H9 (cell line): Measurements from ENCODE around the gene OR2B2. TPM values are rescaled to one million over a fixed set of nuclear protein-coding genes. Genes with fewer than 3 reads are reported as not detected.
A peak's percentile ranks its signal among the peaks of the same experiment; 100 is the strongest.
"Not testable (repeated sequence)": the region's sequence is repeated elsewhere in the genome, so short reads cannot be mapped to it uniquely, and the experiment has no call there.

Experiments used
- DNase-seq: peaks from one replicate; pipeline ENCODE4 v3.0.0-alpha.2; 2017
- H2AFZ ChIP-seq: one replicate; pipeline ENCODE4 v1.6.1; 2013; ENCODE audit warnings: mild to moderate bottlenecking, low read length, control low read depth, moderate library complexity
- H2AK5ac ChIP-seq: 2 replicates; pipeline ENCODE4 v1.6.1; 2013; ENCODE audit warnings: low read length, control low read depth, mixed read lengths; ENCODE audit not compliant: insufficient read length
- H2BK120ac ChIP-seq: one replicate; pipeline ENCODE4 v1.6.1; 2013; ENCODE audit warnings: low read depth, mild to moderate bottlenecking, low read length, control low read depth, inconsistent platforms; ENCODE audit not compliant: poor library complexity, severe bottlenecking
- H2BK12ac ChIP-seq: 2 replicates; pipeline ENCODE4 v1.6.1; 2013; ENCODE audit warnings: low read length, control low read depth, mixed read lengths, low read depth; ENCODE audit not compliant: insufficient read length
- H2BK15ac ChIP-seq: 2 replicates; pipeline ENCODE4 v1.6.1; 2013; ENCODE audit warnings: low read depth, low read length, control low read depth
- H2BK20ac ChIP-seq: one replicate; pipeline ENCODE4 v1.6.1; 2013; ENCODE audit warnings: low read depth, mild to moderate bottlenecking, low read length, control low read depth, inconsistent platforms; ENCODE audit not compliant: poor library complexity, severe bottlenecking
- H2BK5ac ChIP-seq: 2 replicates; pipeline ENCODE4 v1.6.1; 2013; ENCODE audit warnings: low read length, control low read depth, mixed read lengths; ENCODE audit not compliant: insufficient read length
- H3K14ac ChIP-seq: 2 replicates; pipeline ENCODE4 v1.6.1; 2013; ENCODE audit warnings: low read length, control low read depth; ENCODE audit not compliant: insufficient read depth
- H3K18ac ChIP-seq: 2 replicates; pipeline ENCODE4 v1.6.1; 2013; ENCODE audit warnings: low read depth, mild to moderate bottlenecking, mixed read lengths, low read length, control low read depth; ENCODE audit not compliant: insufficient read length
- H3K23ac ChIP-seq: 2 replicates; pipeline ENCODE4 v1.6.1; 2013; ENCODE audit warnings: low read length, control low read depth, mixed read lengths, low read depth; ENCODE audit not compliant: insufficient read length
- H3K23me2 ChIP-seq: 2 replicates; pipeline ENCODE4 v1.6.1; 2013; ENCODE audit warnings: low read depth, mild to moderate bottlenecking, mixed read lengths, low read length, control low read depth; ENCODE audit not compliant: insufficient read length, poor library complexity, severe bottlenecking
- H3K27ac ChIP-seq: 2 replicates; pipeline ENCODE4 v1.5.1; 2013; ENCODE audit warnings: low read length, control low read depth, mixed read lengths, low read depth; ENCODE audit not compliant: insufficient read length
- H3K27me3 ChIP-seq: 2 replicates; pipeline ENCODE4 v1.6.1; 2013; ENCODE audit warnings: low read length, control low read depth, inconsistent platforms; ENCODE audit not compliant: insufficient read depth
- H3K4ac ChIP-seq: 2 replicates; pipeline ENCODE4 v1.6.1; 2013; ENCODE audit warnings: low read depth, mild to moderate bottlenecking, control low read depth, inconsistent platforms, low read length, moderate library complexity
- H3K4me1 ChIP-seq: 2 replicates; pipeline ENCODE4 v1.6.1; 2013; ENCODE audit warnings: low read length, control low read depth, inconsistent platforms; ENCODE audit not compliant: insufficient read depth
- H3K4me2 ChIP-seq: 2 replicates; pipeline ENCODE4 v1.6.1; 2013; ENCODE audit warnings: low read length, control low read depth, mixed read lengths; ENCODE audit not compliant: insufficient read length, insufficient read depth
- H3K56ac ChIP-seq: 2 replicates; pipeline ENCODE4 v1.6.1; 2013; ENCODE audit warnings: low read depth, mild to moderate bottlenecking, mixed read lengths, low read length, control low read depth; ENCODE audit not compliant: insufficient read length
- H3K79me1 ChIP-seq: 2 replicates; pipeline ENCODE4 v1.6.1; 2013; ENCODE audit warnings: low read depth, mild to moderate bottlenecking, moderate library complexity, low read length, control low read depth, inconsistent platforms; ENCODE audit not compliant: insufficient read depth, poor library complexity, severe bottlenecking
- H3K79me2 ChIP-seq: 2 replicates; pipeline ENCODE4 v1.6.1; 2013; ENCODE audit warnings: low read length, control low read depth, inconsistent platforms; ENCODE audit not compliant: insufficient read depth
- H3K9ac ChIP-seq: 2 replicates; pipeline ENCODE4 v1.6.1; 2013; ENCODE audit warnings: low read length, control low read depth, mixed read lengths; ENCODE audit not compliant: insufficient read length; ENCODE audit errors: extremely low read depth
- H3K9me3 ChIP-seq: one replicate; pipeline ENCODE4 v1.6.1; 2013; ENCODE audit warnings: low read depth, low read length, inconsistent platforms; ENCODE audit not compliant: control insufficient read depth
- H3T11ph ChIP-seq: one replicate; pipeline ENCODE4 v1.6.1; 2013; ENCODE audit warnings: mild to moderate bottlenecking, low read length, control low read depth, inconsistent platforms
- H4K20me1 ChIP-seq: one replicate; pipeline ENCODE4 v1.6.1; 2013; ENCODE audit not compliant: control insufficient read depth, insufficient read length, insufficient read depth
- H4K5ac ChIP-seq: 2 replicates; pipeline ENCODE4 v1.6.1; 2013; ENCODE audit warnings: low read depth, mild to moderate bottlenecking, mixed read lengths, low read length, control low read depth; ENCODE audit not compliant: insufficient read length
- H4K8ac ChIP-seq: replicated peaks from 2 replicates; pipeline ENCODE4 v1.6.1; 2013; ENCODE audit warnings: low read length, control low read depth, mixed read lengths, low read depth; ENCODE audit not compliant: insufficient read length
- H4K91ac ChIP-seq: 2 replicates; pipeline ENCODE4 v1.6.1; 2013; ENCODE audit warnings: low read depth, mild to moderate bottlenecking, moderate library complexity, mixed read lengths, low read length, control low read depth; ENCODE audit not compliant: insufficient read length
- H3K27ac Mint-ChIP-seq, 3 experiments: 2 replicates in 2 of 3; 3 replicates in 1 of 3; pipeline ENCODE4 v1.8.0; 2020 to 2021; ENCODE audit warnings: mixed read lengths in 3 of 3, mild to moderate bottlenecking in 1 of 3, moderate library complexity in 1 of 3
- H3K27me3 Mint-ChIP-seq: 2 replicates; pipeline ENCODE4 v1.8.0; 2021; ENCODE audit warnings: low read depth, mild to moderate bottlenecking, moderate library complexity, mixed read lengths
- H3K36me3 Mint-ChIP-seq, 3 experiments: 2 replicates in 2 of 3; 3 replicates in 1 of 3; pipeline ENCODE4 v1.8.0; 2020 to 2021; ENCODE audit warnings: low read depth in 3 of 3, mixed read lengths in 3 of 3; ENCODE audit not compliant: insufficient read depth in 1 of 3
- H3K4me1 Mint-ChIP-seq, 2 experiments: 2 replicates each; pipeline ENCODE4 v1.8.0; 2020; ENCODE audit warnings: mixed read lengths in 2 of 2
- H3K4me3 Mint-ChIP-seq, 2 experiments: 2 replicates in 1 of 2; 3 replicates in 1 of 2; pipeline ENCODE4 v1.8.0; 2020 to 2021; ENCODE audit warnings: mild to moderate bottlenecking in 2 of 2, mixed read lengths in 2 of 2, moderate library complexity in 1 of 2
- H3K9me3 Mint-ChIP-seq, 2 experiments: 2 replicates in 1 of 2; 3 replicates in 1 of 2; pipeline ENCODE4 v1.8.0; 2020; ENCODE audit warnings: mild to moderate bottlenecking in 2 of 2, mixed read lengths in 2 of 2, moderate library complexity in 1 of 2
- WGBS: extraction: QIAGEN DNeasy Blood & Tissue Kit; methylation state at CpG from one replicate; pipeline ENCODE4 v1.1.7; 2013; ENCODE audit warnings: missing lambda C conversion rate, low lambda C conversion rate, mixed read lengths; ENCODE audit not compliant: insufficient read length; ENCODE audit errors: extremely low coverage; 5-methylcytosine and 5-hydroxymethylcytosine counted together
- total RNA-seq: library from RNA; stranded (reverse); gene quantifications from 2 replicates; pipeline ENCODE4 v1.2.1, GENCODE V29; 2021
- TF ChIP-seq, protein P1 (sequence below): fragments of 200-600 bp; sonication (generic); conservative IDR thresholded peaks from 3 replicates; pipeline ENCODE4 v1.8.0; 2021; ENCODE audit warnings: antibody characterized with exemption, mild to moderate bottlenecking

OR2B2 gene
- total RNA-seq, 1 experiment from 2014 or later, result not detected

DNA sequence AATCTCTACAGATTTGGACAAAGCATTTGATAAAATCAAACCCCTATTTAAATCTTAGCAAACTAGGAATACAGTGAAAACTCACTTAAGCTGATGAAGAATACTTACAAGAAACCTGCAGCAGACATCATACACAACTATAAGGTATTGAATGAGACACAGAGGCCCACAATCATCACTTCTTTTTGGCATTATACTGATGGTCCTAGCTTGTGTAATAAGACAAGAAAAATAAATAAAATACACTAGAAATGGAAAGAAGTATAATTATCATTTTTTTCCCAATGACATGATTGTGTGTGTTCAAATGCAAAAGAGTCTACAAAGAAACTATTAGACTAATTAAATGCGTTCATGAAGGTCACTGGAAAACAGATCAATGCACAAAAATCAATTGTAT lies 36.0 kb upstream of the OR2B2 start:
- Histone ChIP-seq H2BK12ac (no peak overlapping the region), H3K79me2 (no peaks in the 10 kb centered on the region), H3K79me1 (no peaks in the 10 kb centered on the region), H4K8ac (no peak overlapping the region), H3T11ph (no peak overlapping the region), H2BK20ac (no peak overlapping the region), H2AFZ (no peak overlapping the region), H4K91ac (no peak overlapping the region), H3K27ac (no peak overlapping the region), H4K5ac (no peak overlapping the region), H3K56ac (no peak overlapping the region), H4K20me1 (no peaks in the 10 kb centered on the region), H3K4me2 (no peak overlapping the region), H2AK5ac (no peak overlapping the region), H2BK120ac (no peak overlapping the region), H3K9me3 (no peaks in the 10 kb centered on the region), H3K4ac (no peak overlapping the region), H3K4me1 (no peaks in the 10 kb centered on the region), H3K23me2 (no peaks in the 10 kb centered on the region), H3K23ac (no peak overlapping the region), H2BK5ac (no peak overlapping the region), H3K9ac (no peak overlapping the region), H3K14ac (no peak overlapping the region), H2BK15ac (no peak overlapping the region), H3K27me3 (no peaks in the 10 kb centered on the region), H3K18ac (no peak overlapping the region)
- Mint-ChIP-seq H3K27ac (no peak overlapping the region), H3K36me3 (no peaks in the 10 kb centered on the region), H3K4me1 (peaks cover under 1 to 1% of the 10 kb centered on the region in 2 experiments), H3K4me3 (no peak overlapping the region), H3K9me3 (0 out of 5 replicates have a peak, but pooled peaks cover 0 to 2% of the 10 kb centered on the region in 2 experiments), H3K27me3 (peaks cover 14% of the 10 kb centered on the region)
- DNase-seq, result no peak
- WGBS, result no CpG with 5 or more reads among the region's 1 CpG
- TF ChIP-seq, protein P1, sequence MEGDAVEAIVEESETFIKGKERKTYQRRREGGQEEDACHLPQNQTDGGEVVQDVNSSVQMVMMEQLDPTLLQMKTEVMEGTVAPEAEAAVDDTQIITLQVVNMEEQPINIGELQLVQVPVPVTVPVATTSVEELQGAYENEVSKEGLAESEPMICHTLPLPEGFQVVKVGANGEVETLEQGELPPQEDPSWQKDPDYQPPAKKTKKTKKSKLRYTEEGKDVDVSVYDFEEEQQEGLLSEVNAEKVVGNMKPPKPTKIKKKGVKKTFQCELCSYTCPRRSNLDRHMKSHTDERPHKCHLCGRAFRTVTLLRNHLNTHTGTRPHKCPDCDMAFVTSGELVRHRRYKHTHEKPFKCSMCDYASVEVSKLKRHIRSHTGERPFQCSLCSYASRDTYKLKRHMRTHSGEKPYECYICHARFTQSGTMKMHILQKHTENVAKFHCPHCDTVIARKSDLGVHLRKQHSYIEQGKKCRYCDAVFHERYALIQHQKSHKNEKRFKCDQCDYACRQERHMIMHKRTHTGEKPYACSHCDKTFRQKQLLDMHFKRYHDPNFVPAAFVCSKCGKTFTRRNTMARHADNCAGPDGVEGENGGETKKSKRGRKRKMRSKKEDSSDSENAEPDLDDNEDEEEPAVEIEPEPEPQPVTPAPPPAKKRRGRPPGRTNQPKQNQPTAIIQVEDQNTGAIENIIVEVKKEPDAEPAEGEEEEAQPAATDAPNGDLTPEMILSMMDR, result no peak

DNA sequence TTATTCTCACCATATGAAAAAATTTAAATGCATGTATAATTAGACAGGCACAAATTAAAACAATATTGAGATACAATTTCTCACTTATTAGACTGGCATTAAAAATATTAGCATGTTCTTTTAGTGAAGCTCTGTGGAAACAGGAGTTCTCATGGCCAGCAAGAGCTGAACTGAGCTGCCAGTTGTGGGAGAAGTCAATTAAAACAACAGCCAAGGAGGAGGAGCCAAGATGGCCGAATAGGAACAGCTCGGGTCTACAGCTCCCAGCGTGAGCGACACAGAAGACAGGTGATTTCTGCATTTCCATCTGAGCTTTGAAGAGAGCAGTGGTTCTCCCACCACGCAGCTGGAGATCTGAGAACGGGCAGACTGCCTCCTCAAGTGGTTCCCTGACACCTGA lies 30.9 kb upstream of the OR2B2 start:
- not testable (repeated sequence) for H4K5ac ChIP-seq, DNase-seq, H3K36me3 Mint-ChIP-seq, H3K9me3 Mint-ChIP-seq, H3T11ph ChIP-seq, H3K9me3 ChIP-seq, H3K79me2 ChIP-seq, H2BK120ac ChIP-seq, H3K18ac ChIP-seq, H3K23ac ChIP-seq, H3K23me2 ChIP-seq, H3K56ac ChIP-seq, H3K27me3 ChIP-seq, H2BK15ac ChIP-seq, H2BK5ac ChIP-seq, H3K14ac ChIP-seq, H3K9ac ChIP-seq, H3K4me1 ChIP-seq, H4K91ac ChIP-seq, H2BK20ac ChIP-seq, H2AK5ac ChIP-seq, H4K20me1 ChIP-seq, H3K27ac ChIP-seq, H3K79me1 ChIP-seq, H3K4ac ChIP-seq, H2BK12ac ChIP-seq, H3K4me2 ChIP-seq, H3K27ac Mint-ChIP-seq, H4K8ac ChIP-seq, H3K4me1 Mint-ChIP-seq, H2AFZ ChIP-seq
- Mint-ChIP-seq H3K4me3 (peak overlapping the region in 1 of 2 experiments; percentile 47; a peak in 2 of 5 replicates), H3K27me3 (peaks cover 21% of the 10 kb centered on the region)
- WGBS, result no CpG with 5 or more reads among the region's 6 CpGs
